GM12891 (cell line): Measurements from ENCODE around the gene TSHZ1.

Source experiments
- POLR2A ChIP-seq: IDR thresholded peaks from 2 replicates; pipeline ENCODE4 v1.6.1; 2011; ENCODE audit warnings: low read depth, low read length, control low read depth
- POLR2AphosphoS5 ChIP-seq: IDR thresholded peaks from 2 replicates; pipeline ENCODE4 v1.6.1; 2011; ENCODE audit warnings: low read depth, low read length, control low read depth
- POU2F2 ChIP-seq: IDR thresholded peaks from 2 replicates; pipeline ENCODE4 v1.6.1; 2011; ENCODE audit warnings: low read depth, mild to moderate bottlenecking, control low read depth, low read length, moderate library complexity
- SPI1 ChIP-seq: IDR thresholded peaks from 2 replicates; pipeline ENCODE4 v1.6.1; 2011; ENCODE audit warnings: low read depth, low read length, control low read depth
- TAF1 ChIP-seq: IDR thresholded peaks from 2 replicates; pipeline ENCODE4 v1.6.1; 2011; ENCODE audit warnings: low read depth, low read length, control low read depth

DNA sequence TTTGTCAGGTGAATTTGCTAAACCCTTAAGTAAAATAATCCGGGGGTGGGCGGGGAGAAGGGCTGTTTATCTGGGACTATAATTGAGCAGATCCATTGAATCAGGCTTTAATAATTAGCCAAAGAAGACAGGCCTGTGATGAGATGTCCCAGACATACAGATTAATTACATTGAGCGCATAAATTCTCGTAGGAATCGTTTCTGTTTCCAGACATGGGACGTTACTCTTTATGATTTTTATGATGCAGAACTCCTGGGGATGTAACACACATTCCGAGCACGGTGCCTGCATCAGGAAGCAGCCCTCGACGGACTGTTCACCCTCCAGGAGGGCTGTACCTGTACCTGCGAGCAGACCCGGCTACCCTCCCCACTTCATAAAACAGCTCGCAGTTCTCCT, 128.0 kb downstream of the TSHZ1 start:
- TF ChIP-seq TAF1 (no peak), POLR2AphosphoS5 (no peak), POLR2A (no peak), POU2F2 (no peak), SPI1 (no peak)
